ENCODE measurements around the gene SLC12A4. TPM values are rescaled to one million over a fixed set of nuclear protein-coding genes. Genes with fewer than 3 reads are reported as not detected.

The SLC12A4 gene
- polyA plus RNA-seq, 2 of the 4 experiments (the other 2 are of a cell fraction), result 18.2 to 33.2 TPM

DNA sequence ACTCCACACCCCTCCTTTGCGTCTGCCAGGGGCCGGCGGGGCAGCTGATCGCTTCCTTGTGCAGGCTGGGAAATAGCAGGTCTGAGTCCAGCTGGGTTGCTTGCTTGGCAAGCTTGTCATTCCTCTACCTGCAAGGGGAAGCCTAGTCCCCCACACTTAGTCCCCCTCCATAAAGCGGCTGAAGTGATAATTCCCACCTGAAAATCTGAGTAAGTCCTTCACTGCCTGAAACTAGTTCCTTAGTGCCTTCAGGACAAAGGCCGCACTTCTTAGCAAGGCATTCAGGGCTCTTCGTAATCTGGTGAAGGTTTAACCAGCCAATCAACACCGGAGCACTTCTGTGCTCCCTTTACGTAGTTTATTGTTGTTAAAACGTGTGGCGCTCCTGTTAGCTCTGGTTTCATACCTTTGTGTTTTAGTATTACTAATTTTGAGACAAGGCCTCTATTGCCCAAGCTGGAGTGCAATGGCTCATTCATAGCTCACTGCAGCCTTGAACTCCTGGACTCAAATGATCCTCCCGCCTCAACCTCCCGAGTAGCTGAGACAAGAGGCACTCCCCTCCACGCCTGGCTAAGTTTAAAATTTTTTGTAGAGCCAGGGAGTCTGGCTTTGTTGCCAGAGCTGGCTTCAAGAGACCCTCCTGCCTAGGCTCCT lies 74.6 kb downstream of the SLC12A4 start (continued):
- TF ChIP-seq, protein P1, sequence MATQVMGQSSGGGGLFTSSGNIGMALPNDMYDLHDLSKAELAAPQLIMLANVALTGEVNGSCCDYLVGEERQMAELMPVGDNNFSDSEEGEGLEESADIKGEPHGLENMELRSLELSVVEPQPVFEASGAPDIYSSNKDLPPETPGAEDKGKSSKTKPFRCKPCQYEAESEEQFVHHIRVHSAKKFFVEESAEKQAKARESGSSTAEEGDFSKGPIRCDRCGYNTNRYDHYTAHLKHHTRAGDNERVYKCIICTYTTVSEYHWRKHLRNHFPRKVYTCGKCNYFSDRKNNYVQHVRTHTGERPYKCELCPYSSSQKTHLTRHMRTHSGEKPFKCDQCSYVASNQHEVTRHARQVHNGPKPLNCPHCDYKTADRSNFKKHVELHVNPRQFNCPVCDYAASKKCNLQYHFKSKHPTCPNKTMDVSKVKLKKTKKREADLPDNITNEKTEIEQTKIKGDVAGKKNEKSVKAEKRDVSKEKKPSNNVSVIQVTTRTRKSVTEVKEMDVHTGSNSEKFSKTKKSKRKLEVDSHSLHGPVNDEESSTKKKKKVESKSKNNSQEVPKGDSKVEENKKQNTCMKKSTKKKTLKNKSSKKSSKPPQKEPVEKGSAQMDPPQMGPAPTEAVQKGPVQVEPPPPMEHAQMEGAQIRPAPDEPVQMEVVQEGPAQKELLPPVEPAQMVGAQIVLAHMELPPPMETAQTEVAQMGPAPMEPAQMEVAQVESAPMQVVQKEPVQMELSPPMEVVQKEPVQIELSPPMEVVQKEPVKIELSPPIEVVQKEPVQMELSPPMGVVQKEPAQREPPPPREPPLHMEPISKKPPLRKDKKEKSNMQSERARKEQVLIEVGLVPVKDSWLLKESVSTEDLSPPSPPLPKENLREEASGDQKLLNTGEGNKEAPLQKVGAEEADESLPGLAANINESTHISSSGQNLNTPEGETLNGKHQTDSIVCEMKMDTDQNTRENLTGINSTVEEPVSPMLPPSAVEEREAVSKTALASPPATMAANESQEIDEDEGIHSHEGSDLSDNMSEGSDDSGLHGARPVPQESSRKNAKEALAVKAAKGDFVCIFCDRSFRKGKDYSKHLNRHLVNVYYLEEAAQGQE (IDR thresholded peaks at IDR 0.05), result no peak
- TF ChIP-seq GATA3 (IDR thresholded peaks at IDR 0.05; ENCODE audit: borderline replicate concordance) (no peak), FOSB (CRISPR knock-in tag; IDR thresholded peaks at IDR 0.05) (no peak), KDM5A (IDR thresholded peaks at IDR 0.05) (no peak), HOXB5 (CRISPR knock-in tag; IDR thresholded peaks at IDR 0.05) (no peak)

Small RNA genes within 50 kb of the gene (small RNA-seq; reads per million reads assigned to genes)
- 0 to 8.8 (median 0.21) reads per million in 6 experiments for gene RNU6-359P

Other genes with a start within 250 kb of the SLC12A4 start
- gene GFOD2, start 249.3 kb downstream of the SLC12A4 start, polyA plus RNA-seq (2011; rRNA removed), result 10.3 and 11.0 TPM in 2 replicates
- 16.1 to 17.8 TPM (median 16.4 TPM) in 3 replicates for gene GFOD2, start 249.3 kb downstream of the SLC12A4 start, polyA plus RNA-seq (2017; fragmentation: RNase III; extraction: RNeasy Plus Mini Kit Qiagen cat#74134 plus additional on column Dnase treatment)
- gene RANBP10, start 162.1 kb downstream of the SLC12A4 start, polyA plus RNA-seq (2011; rRNA removed), result 9.8 and 11.1 TPM in 2 replicates
- gene RANBP10, start 162.1 kb downstream of the SLC12A4 start, polyA plus RNA-seq (2017; fragmentation: RNase III; extraction: RNeasy Plus Mini Kit Qiagen cat#74134 plus additional on column Dnase treatment), result 6.9 to 7.5 TPM (median 7.5 TPM) in 3 replicates
- 0.68 and 0.78 TPM in 2 replicates for gene TSNAXIP1, start 161.7 kb downstream of the SLC12A4 start, polyA plus RNA-seq (2011; rRNA removed)
- 0.97 to 1.2 TPM (median 1.1 TPM) in 3 replicates for gene TSNAXIP1, start 161.7 kb downstream of the SLC12A4 start, polyA plus RNA-seq (2017; fragmentation: RNase III; extraction: RNeasy Plus Mini Kit Qiagen cat#74134 plus additional on column Dnase treatment)
- 33.2 and 44.0 TPM in 2 replicates for gene THAP11, start 126.3 kb downstream of the SLC12A4 start, polyA plus RNA-seq (2011; rRNA removed)
- 27.2 to 30.9 TPM (median 30.0 TPM) in 3 replicates for gene THAP11, start 126.3 kb downstream of the SLC12A4 start, polyA plus RNA-seq (2017; fragmentation: RNase III; extraction: RNeasy Plus Mini Kit Qiagen cat#74134 plus additional on column Dnase treatment)
- gene NUTF2, start 121.7 kb downstream of the SLC12A4 start, polyA plus RNA-seq (2011; rRNA removed), result 168 and 209 TPM in 2 replicates
- 270 to 301 TPM (median 287 TPM) in 3 replicates for gene NUTF2, start 121.7 kb downstream of the SLC12A4 start, polyA plus RNA-seq (2017; fragmentation: RNase III; extraction: RNeasy Plus Mini Kit Qiagen cat#74134 plus additional on column Dnase treatment)
- 18.2 and 19.1 TPM in 2 replicates for gene CENPT, start 120.9 kb downstream of the SLC12A4 start, polyA plus RNA-seq (2011; rRNA removed)
- gene CENPT, start 120.9 kb downstream of the SLC12A4 start, polyA plus RNA-seq (2017; fragmentation: RNase III; extraction: RNeasy Plus Mini Kit Qiagen cat#74134 plus additional on column Dnase treatment), result 35.9 to 40.3 TPM (median 36.9 TPM) in 3 replicates
- gene EDC4, start 95.6 kb downstream of the SLC12A4 start, polyA plus RNA-seq (2011; rRNA removed), result 21.0 and 35.3 TPM in 2 replicates
- gene EDC4, start 95.6 kb downstream of the SLC12A4 start, polyA plus RNA-seq (2017; fragmentation: RNase III; extraction: RNeasy Plus Mini Kit Qiagen cat#74134 plus additional on column Dnase treatment), result 54.9 to 60.4 TPM (median 58.1 TPM) in 3 replicates
- gene NRN1L, start 83.8 kb downstream of the SLC12A4 start, polyA plus RNA-seq (2011; rRNA removed), result 0.22 and 0.34 TPM in 2 replicates
- not detected in 3 replicates for gene NRN1L, start 83.8 kb downstream of the SLC12A4 start, polyA plus RNA-seq (2017; fragmentation: RNase III; extraction: RNeasy Plus Mini Kit Qiagen cat#74134 plus additional on column Dnase treatment)
- gene PSKH1, start 75.4 kb downstream of the SLC12A4 start, polyA plus RNA-seq (2011; rRNA removed), result 15.1 and 18.2 TPM in 2 replicates
- 14.6 to 15.8 TPM (median 15.7 TPM) in 3 replicates for gene PSKH1, start 75.4 kb downstream of the SLC12A4 start, polyA plus RNA-seq (2017; fragmentation: RNase III; extraction: RNeasy Plus Mini Kit Qiagen cat#74134 plus additional on column Dnase treatment)
- gene CTRL, start 36.8 kb downstream of the SLC12A4 start, polyA plus RNA-seq (2011; rRNA removed), result 0.92 and 1.6 TPM in 2 replicates
- 3.6 to 4.4 TPM (median 3.9 TPM) in 3 replicates for gene CTRL, start 36.8 kb downstream of the SLC12A4 start, polyA plus RNA-seq (2017; fragmentation: RNase III; extraction: RNeasy Plus Mini Kit Qiagen cat#74134 plus additional on column Dnase treatment)
- 11.0 and 11.3 TPM in 2 replicates for gene PSMB10, start 31.8 kb downstream of the SLC12A4 start, polyA plus RNA-seq (2011; rRNA removed)
- 51.9 to 53.5 TPM (median 52.4 TPM) in 3 replicates for gene PSMB10, start 31.8 kb downstream of the SLC12A4 start, polyA plus RNA-seq (2017; fragmentation: RNase III; extraction: RNeasy Plus Mini Kit Qiagen cat#74134 plus additional on column Dnase treatment)
- gene LCAT, start 24.5 kb downstream of the SLC12A4 start, polyA plus RNA-seq (2011; rRNA removed), result 1.7 and 2.6 TPM in 2 replicates
- gene LCAT, start 24.5 kb downstream of the SLC12A4 start, polyA plus RNA-seq (2017; fragmentation: RNase III; extraction: RNeasy Plus Mini Kit Qiagen cat#74134 plus additional on column Dnase treatment), result 8.4 to 11.2 TPM (median 10.0 TPM) in 3 replicates
- not detected in 2 replicates for gene DPEP3, start 11.9 kb upstream of the SLC12A4 start, polyA plus RNA-seq (2011; rRNA removed)
- not detected in 3 replicates for gene DPEP3, start 11.9 kb upstream of the SLC12A4 start, polyA plus RNA-seq (2017; fragmentation: RNase III; extraction: RNeasy Plus Mini Kit Qiagen cat#74134 plus additional on column Dnase treatment)
- not detected in 2 replicates for gene DPEP2, start 30.8 kb upstream of the SLC12A4 start, polyA plus RNA-seq (2011; rRNA removed)
- not detected in 3 replicates for gene DPEP2, start 30.8 kb upstream of the SLC12A4 start, polyA plus RNA-seq (2017; fragmentation: RNase III; extraction: RNeasy Plus Mini Kit Qiagen cat#74134 plus additional on column Dnase treatment)
- not detected in 2 replicates for gene DPEP2NB, start 47.3 kb upstream of the SLC12A4 start, polyA plus RNA-seq (2011; rRNA removed)
- not detected in 3 replicates for gene DPEP2NB, start 47.3 kb upstream of the SLC12A4 start, polyA plus RNA-seq (2017; fragmentation: RNase III; extraction: RNeasy Plus Mini Kit Qiagen cat#74134 plus additional on column Dnase treatment)
- gene DDX28, start 54.6 kb upstream of the SLC12A4 start, polyA plus RNA-seq (2011; rRNA removed), result 14.0 and 18.3 TPM in 2 replicates
- gene DDX28, start 54.6 kb upstream of the SLC12A4 start, polyA plus RNA-seq (2017; fragmentation: RNase III; extraction: RNeasy Plus Mini Kit Qiagen cat#74134 plus additional on column Dnase treatment), result 13.8 to 14.9 TPM (median 14.6 TPM) in 3 replicates
- gene DUS2, start 54.6 kb upstream of the SLC12A4 start, polyA plus RNA-seq (2011; rRNA removed), result 20.7 and 21.5 TPM in 2 replicates
- gene DUS2, start 54.6 kb upstream of the SLC12A4 start, polyA plus RNA-seq (2017; fragmentation: RNase III; extraction: RNeasy Plus Mini Kit Qiagen cat#74134 plus additional on column Dnase treatment), result 20.8 to 22.8 TPM (median 21.7 TPM) in 3 replicates
- gene NFATC3, start 116.7 kb upstream of the SLC12A4 start, polyA plus RNA-seq (2011; rRNA removed), result 23.9 and 32.4 TPM in 2 replicates
- gene NFATC3, start 116.7 kb upstream of the SLC12A4 start, polyA plus RNA-seq (2017; fragmentation: RNase III; extraction: RNeasy Plus Mini Kit Qiagen cat#74134 plus additional on column Dnase treatment), result 11.8 to 13.3 TPM (median 12.5 TPM) in 3 replicates

Data from A549 (cell line).